ENCODE measurements around the gene PPP4R2. TPM values are rescaled to one million over a fixed set of nuclear protein-coding genes. Genes with fewer than 3 reads are reported as not detected.

Gene PPP4R2
- total RNA-seq, 3 donors from 2014 or later (not counting 1 experiment from before 2014, with no cell fraction given), result 50.4 to 72.8 (median 60.1) TPM

DNA sequence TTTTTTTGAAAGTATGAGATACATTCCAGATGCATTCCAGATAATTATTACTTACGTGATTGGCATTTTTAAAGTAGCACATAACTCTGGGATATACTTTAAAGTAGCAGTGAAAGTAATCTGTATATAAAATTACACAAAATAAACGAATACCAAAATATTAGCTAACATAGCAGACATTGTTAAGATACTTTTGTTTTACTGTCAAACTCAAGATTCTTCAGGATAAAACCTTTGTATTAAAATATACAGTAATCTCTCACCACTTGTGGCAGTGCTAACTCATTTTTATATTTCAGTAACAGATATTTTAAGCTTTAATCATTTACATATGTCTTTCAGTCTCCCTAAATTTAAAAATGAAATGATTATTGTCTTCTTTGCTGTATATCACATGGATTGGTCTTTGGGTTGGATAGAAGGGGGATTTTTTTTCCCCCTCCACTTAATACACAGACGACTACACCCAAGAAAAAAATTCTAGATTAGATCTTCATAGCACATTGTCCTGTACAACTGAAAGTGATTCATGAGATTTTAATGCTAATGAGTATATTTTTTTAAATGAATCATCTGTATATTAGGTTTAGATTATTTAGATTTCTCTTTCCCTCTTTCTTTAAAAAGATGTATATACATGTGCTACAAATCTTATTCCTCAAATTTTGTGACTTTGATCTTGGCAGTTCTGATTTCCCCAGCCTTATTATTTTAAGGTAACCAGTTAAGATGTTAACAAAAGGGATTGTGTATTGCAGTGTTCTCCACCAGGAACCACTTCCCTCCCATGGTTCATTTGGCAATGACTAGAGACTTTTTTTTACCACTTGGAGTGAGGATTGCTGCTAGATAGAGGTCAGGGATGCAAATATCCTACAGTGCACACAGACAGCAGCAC, 40.3 kb downstream of the PPP4R2 start:
- Histone ChIP-seq H3K4me1 (ENCODE audit: control insufficient read depth, insufficient read depth, low read length) (no peaks in the 10 kb centered on the region), H3K27me3 (ENCODE audit: control insufficient read depth, insufficient read depth, low read length) (no peaks in the 10 kb centered on the region), H3K36me3 (ENCODE audit: control insufficient read depth, insufficient read depth, low read length) (no peaks in the 10 kb centered on the region), H3K27ac (ENCODE audit: low read length) (no peak overlapping the region), H3K9me3 (ENCODE audit: control insufficient read depth, insufficient read depth, low read length) (no peaks in the 10 kb centered on the region), H3K4me3 (ENCODE audit: low read length) (no peak overlapping the region)
- no peaks in the 10 kb centered on the region for H3K27me3 Mint-ChIP-seq (ENCODE audit: low read depth in 2 of 2)
- DNase-seq (no peak), ATAC-seq (no peak)
- H3K9me3 Mint-ChIP-seq, result no peaks in the 10 kb centered on the region
- H3K4me3 Mint-ChIP-seq, result no peak overlapping the region
- H3K27ac Mint-ChIP-seq, result peak overlapping the region; percentile 29 to 82
- peaks cover 69 to 77% of the 10 kb centered on the region in 2 donors for H3K4me1 Mint-ChIP-seq
- TF ChIP-seq, protein P1, sequence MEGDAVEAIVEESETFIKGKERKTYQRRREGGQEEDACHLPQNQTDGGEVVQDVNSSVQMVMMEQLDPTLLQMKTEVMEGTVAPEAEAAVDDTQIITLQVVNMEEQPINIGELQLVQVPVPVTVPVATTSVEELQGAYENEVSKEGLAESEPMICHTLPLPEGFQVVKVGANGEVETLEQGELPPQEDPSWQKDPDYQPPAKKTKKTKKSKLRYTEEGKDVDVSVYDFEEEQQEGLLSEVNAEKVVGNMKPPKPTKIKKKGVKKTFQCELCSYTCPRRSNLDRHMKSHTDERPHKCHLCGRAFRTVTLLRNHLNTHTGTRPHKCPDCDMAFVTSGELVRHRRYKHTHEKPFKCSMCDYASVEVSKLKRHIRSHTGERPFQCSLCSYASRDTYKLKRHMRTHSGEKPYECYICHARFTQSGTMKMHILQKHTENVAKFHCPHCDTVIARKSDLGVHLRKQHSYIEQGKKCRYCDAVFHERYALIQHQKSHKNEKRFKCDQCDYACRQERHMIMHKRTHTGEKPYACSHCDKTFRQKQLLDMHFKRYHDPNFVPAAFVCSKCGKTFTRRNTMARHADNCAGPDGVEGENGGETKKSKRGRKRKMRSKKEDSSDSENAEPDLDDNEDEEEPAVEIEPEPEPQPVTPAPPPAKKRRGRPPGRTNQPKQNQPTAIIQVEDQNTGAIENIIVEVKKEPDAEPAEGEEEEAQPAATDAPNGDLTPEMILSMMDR (IDR thresholded peaks at IDR 0.05), result no peak
- intact Hi-C loops (cut with micrococcal nuclease), result no loop called here
- no CpG with 5 or more reads among the region's 3 CpGs for WGBS (ENCODE audit: insufficient coverage)
- H3K36me3 Mint-ChIP-seq, result no peaks in the 10 kb centered on the region

DNA sequence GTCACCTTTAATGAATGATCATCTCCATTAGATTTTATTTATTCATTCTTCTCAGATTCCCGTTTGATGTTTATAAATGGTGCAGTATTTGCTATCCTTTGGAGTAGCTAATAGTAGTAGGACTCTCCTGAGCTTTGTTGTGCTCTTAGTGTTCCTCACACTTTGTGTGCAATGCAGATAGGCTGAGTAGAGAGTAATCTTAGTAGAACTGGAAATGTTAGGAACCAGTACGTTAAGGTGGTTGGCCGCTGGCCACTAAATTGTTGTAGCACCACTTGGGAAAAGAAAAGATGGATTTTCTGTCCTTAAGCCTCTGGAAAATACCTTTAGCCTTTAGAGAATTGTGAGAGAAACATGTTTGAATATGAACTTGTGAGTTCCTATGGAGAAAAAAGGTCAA, 44.9 kb downstream of the PPP4R2 start:
- no peak overlapping the region for H3K27ac ChIP-seq (ENCODE audit: low read length)
- Mint-ChIP-seq H3K9me3 (no peaks in the 10 kb centered on the region), H3K27ac (peak overlapping the region in 1 of 2 donors; percentile 52), H3K4me3 (peak overlapping the region; percentile 22), H3K27me3 (ENCODE audit: low read depth in 2 of 2) (no peaks in the 10 kb centered on the region), H3K36me3 (no peaks in the 10 kb centered on the region), H3K4me1 (peaks cover 57 to 65% of the 10 kb centered on the region in 2 donors)
- no peak for ATAC-seq
- no peaks in the 10 kb centered on the region for H3K27me3 ChIP-seq (ENCODE audit: control insufficient read depth, insufficient read depth, low read length)
- H3K4me1 ChIP-seq (ENCODE audit: control insufficient read depth, insufficient read depth, low read length), result no peaks in the 10 kb centered on the region
- no peak for DNase-seq
- intact Hi-C loops (cut with micrococcal nuclease), result no loop called here
- H3K36me3 ChIP-seq (ENCODE audit: control insufficient read depth, insufficient read depth, low read length), result no peaks in the 10 kb centered on the region
- no peak overlapping the region for H3K4me3 ChIP-seq (ENCODE audit: low read length)
- no peaks in the 10 kb centered on the region for H3K9me3 ChIP-seq (ENCODE audit: control insufficient read depth, insufficient read depth, low read length)
- TF ChIP-seq, protein P1 (IDR thresholded peaks at IDR 0.05), result no peak
- 87% methylated on average over 3 of the region's 3 CpGs for WGBS (ENCODE audit: insufficient coverage)

DNA sequence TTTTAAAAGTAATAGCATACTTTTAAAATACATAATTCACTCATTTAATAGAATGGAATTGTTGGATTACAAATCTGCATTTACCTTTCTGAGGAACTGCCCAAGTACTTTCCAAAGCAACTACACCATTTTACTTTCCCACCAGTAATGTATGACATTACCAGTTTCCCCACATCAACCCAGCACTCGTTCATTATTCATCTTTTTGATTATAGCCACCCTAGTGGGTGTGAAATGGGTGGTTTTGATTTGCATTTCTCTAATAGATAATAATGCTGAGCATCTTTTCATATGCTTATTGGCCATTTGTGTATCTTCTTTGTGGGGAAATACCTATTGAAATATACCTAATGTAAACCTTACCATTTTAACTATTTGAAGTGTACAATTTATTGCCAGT, 46.8 kb downstream of the PPP4R2 start:
- no peaks in the 10 kb centered on the region for H3K36me3 Mint-ChIP-seq
- H3K27ac Mint-ChIP-seq, result peak overlapping the region; percentile 4 to 37
- Histone ChIP-seq H3K27me3 (ENCODE audit: control insufficient read depth, insufficient read depth, low read length) (no peaks in the 10 kb centered on the region), H3K9me3 (ENCODE audit: control insufficient read depth, insufficient read depth, low read length) (no peaks in the 10 kb centered on the region), H3K36me3 (ENCODE audit: control insufficient read depth, insufficient read depth, low read length) (no peaks in the 10 kb centered on the region), H3K4me3 (ENCODE audit: low read length) (no peak overlapping the region), H3K4me1 (ENCODE audit: control insufficient read depth, insufficient read depth, low read length) (no peaks in the 10 kb centered on the region), H3K27ac (ENCODE audit: low read length) (no peak overlapping the region)
- no peak overlapping the region for H3K4me3 Mint-ChIP-seq
- H3K4me1 Mint-ChIP-seq, result peaks cover 49 to 55% of the 10 kb centered on the region in 2 donors
- ATAC-seq (no peak), DNase-seq (no peak)
- H3K9me3 Mint-ChIP-seq, result no peaks in the 10 kb centered on the region
- H3K27me3 Mint-ChIP-seq (ENCODE audit: low read depth in 2 of 2), result no peaks in the 10 kb centered on the region
- TF ChIP-seq, protein P1 (IDR thresholded peaks at IDR 0.05), result no peak
- no CpG with 5 or more reads among the region's 1 CpG for WGBS (ENCODE audit: insufficient coverage)
- intact Hi-C loops (cut with micrococcal nuclease), result no loop called here

Measured in natural killer cell (primary cell).